NCI-H1436 treated with DMSO at 0.1 percent for 48 hours (cell line): ENCODE data around the gene PTPRM.
"Not testable (repeated sequence)": the region's sequence is repeated elsewhere in the genome, so short reads cannot be mapped to it uniquely, and the experiment has no call there.

Experiments used
- DNase-seq: peaks from one replicate; lab custom pipeline; 2025; lab: John Stamatoyannopoulos, UW

Gene PTPRM

GRCh38 chr18:8431036-8431435 lies 863.9 kb downstream of the PTPRM start:
- no peak for DNase-seq

- no peak for DNase-seq
These were observed 866.2 kb downstream of the PTPRM start for GRCh38 chr18:8433323-8433722.

GRCh38 chr18:8433771-8434170 lies 866.7 kb downstream of the PTPRM start:
- DNase-seq, result no peak

GRCh38 chr18:8435376-8435775 lies 868.3 kb downstream of the PTPRM start:
- no peak for DNase-seq

GRCh38 chr18:8439055-8439454 lies 871.9 kb downstream of the PTPRM start:
- DNase-seq, result no peak

- no peak for DNase-seq
These were observed 876.4 kb downstream of the PTPRM start for GRCh38 chr18:8443505-8443904.

- DNase-seq, result not testable (repeated sequence)
These were observed 879.8 kb downstream of the PTPRM start for GRCh38 chr18:8446936-8447335.

GRCh38 chr18:8448130-8448529 lies 881.0 kb downstream of the PTPRM start:
- DNase-seq, result no peak

GRCh38 chr18:8450013-8450412 lies 882.9 kb downstream of the PTPRM start:
- no peak for DNase-seq

- no peak for DNase-seq
These were observed 884.0 kb downstream of the PTPRM start for GRCh38 chr18:8450898-8451665.

GRCh38 chr18:8453528-8453927 lies 886.4 kb downstream of the PTPRM start:
- no peak for DNase-seq

GRCh38 chr18:8454136-8454535 lies 887.0 kb downstream of the PTPRM start:
- DNase-seq, result no peak

- no peak for DNase-seq
These were observed 888.8 kb downstream of the PTPRM start for GRCh38 chr18:8455661-8456614.
